ENCODE results near the gene KCNJ6. TPM values are rescaled to one million over a fixed set of nuclear protein-coding genes. Genes with fewer than 3 reads are reported as not detected.
A peak's percentile ranks its signal among the peaks of the same experiment; 100 is the strongest.
"Not testable (repeated sequence)": the region's sequence is repeated elsewhere in the genome, so short reads cannot be mapped to it uniquely, and the experiment has no call there.

KCNJ6 gene
- total and polyA plus RNA-seq, 2 donors from 2014 or later = 0.06 TPM; not detected in 1

- Histone ChIP-seq H3K4me3 (ENCODE audit: low read length in 3 of 3) (no peak overlapping the region), H3K4me1 (ENCODE audit: control insufficient read depth in 2 of 3, insufficient read depth in 2 of 3, low read depth in 1 of 3, low read length in 3 of 3) (no peaks in the 10 kb centered on the region), H3K9ac (ENCODE audit: low read length in 3 of 3) (no peak overlapping the region), H3K27me3 (ENCODE audit: control insufficient read depth, insufficient read depth, low read length) (no peaks in the 10 kb centered on the region), H3K9me3 (ENCODE audit: control insufficient read depth in 2 of 3, insufficient read depth in 1 of 3, low read length in 3 of 3) (no peaks in the 10 kb centered on the region), H3K36me3 (ENCODE audit: control insufficient read depth in 2 of 3, insufficient read depth in 3 of 3, low read length in 3 of 3) (no peaks in the 10 kb centered on the region), H3K27ac (ENCODE audit: low read depth in 2 of 2, low read length in 2 of 2) (no peak overlapping the region)
- no peak for TF ChIP-seq CTCF (IDR thresholded peaks at IDR 0.05; ENCODE audit: borderline replicate concordance, extremely low read depth, insufficient read depth)
- FAIRE-seq (no peak), DNase-seq (no peak)
- intact Hi-C loops (cut with DNase I) = no loop called here
Measured at GRCh38 chr21:37645848-37646247, 270.4 kb downstream of the KCNJ6 start.

GRCh38 chr21:37644636-37645035 is 271.6 kb downstream of the KCNJ6 start:
- intact Hi-C loops (cut with DNase I) = no loop called here
- no peaks in the 10 kb centered on the region for H3K36me3 ChIP-seq (ENCODE audit: control insufficient read depth in 2 of 3, insufficient read depth in 3 of 3, low read length in 3 of 3)
- no peaks in the 10 kb centered on the region for H3K9me3 ChIP-seq (ENCODE audit: control insufficient read depth in 2 of 3, insufficient read depth in 1 of 3, low read length in 3 of 3)
- no peak overlapping the region for H3K27ac ChIP-seq (ENCODE audit: low read depth in 2 of 2, low read length in 2 of 2)
- no peaks in the 10 kb centered on the region for H3K27me3 ChIP-seq (ENCODE audit: control insufficient read depth, insufficient read depth, low read length)
- H3K4me3 ChIP-seq (ENCODE audit: low read length in 3 of 3) = no peak overlapping the region
- no peak overlapping the region for H3K9ac ChIP-seq (ENCODE audit: low read length in 3 of 3)
- H3K4me1 ChIP-seq (ENCODE audit: control insufficient read depth in 2 of 3, insufficient read depth in 2 of 3, low read depth in 1 of 3, low read length in 3 of 3) = no peaks in the 10 kb centered on the region
- FAIRE-seq = no peak
- no peak for TF ChIP-seq CTCF (IDR thresholded peaks at IDR 0.05; ENCODE audit: borderline replicate concordance, extremely low read depth, insufficient read depth)
- DNase-seq = no peak

GRCh38 chr21:37643862-37644261 is 272.4 kb downstream of the KCNJ6 start:
- H3K27me3 ChIP-seq (ENCODE audit: control insufficient read depth, insufficient read depth, low read length); H3K4me3 ChIP-seq (ENCODE audit: low read length in 3 of 3); H3K9me3 ChIP-seq (ENCODE audit: control insufficient read depth in 2 of 3, insufficient read depth in 1 of 3, low read length in 3 of 3); FAIRE-seq; H3K9ac ChIP-seq (ENCODE audit: low read length in 3 of 3); H3K4me1 ChIP-seq (ENCODE audit: control insufficient read depth in 2 of 3, insufficient read depth in 2 of 3, low read depth in 1 of 3, low read length in 3 of 3); H3K27ac ChIP-seq (ENCODE audit: low read depth in 2 of 2, low read length in 2 of 2); intact Hi-C loops (cut with DNase I); H3K36me3 ChIP-seq (ENCODE audit: control insufficient read depth in 2 of 3, insufficient read depth in 3 of 3, low read length in 3 of 3); DNase-seq: not testable (repeated sequence)

GRCh38 chr21:37642493-37642892 is 273.8 kb downstream of the KCNJ6 start:
- H3K9me3 ChIP-seq (ENCODE audit: control insufficient read depth in 2 of 3, insufficient read depth in 1 of 3, low read length in 3 of 3) = no peaks in the 10 kb centered on the region
- H3K27me3 ChIP-seq (ENCODE audit: control insufficient read depth, insufficient read depth, low read length) = no peaks in the 10 kb centered on the region
- no peaks in the 10 kb centered on the region for H3K4me1 ChIP-seq (ENCODE audit: control insufficient read depth in 2 of 3, insufficient read depth in 2 of 3, low read depth in 1 of 3, low read length in 3 of 3)
- H3K27ac ChIP-seq (ENCODE audit: low read depth in 2 of 2, low read length in 2 of 2) = no peak overlapping the region
- FAIRE-seq (no peak), DNase-seq (no peak)
- intact Hi-C loops (cut with DNase I) = no loop called here
- TF ChIP-seq CTCF (IDR thresholded peaks at IDR 0.05; ENCODE audit: borderline replicate concordance, extremely low read depth, insufficient read depth) = peak; percentile 30
- no peak overlapping the region for H3K4me3 ChIP-seq (ENCODE audit: low read length in 3 of 3)
- H3K36me3 ChIP-seq (ENCODE audit: control insufficient read depth in 2 of 3, insufficient read depth in 3 of 3, low read length in 3 of 3) = no peaks in the 10 kb centered on the region
- no peak overlapping the region for H3K9ac ChIP-seq (ENCODE audit: low read length in 3 of 3)

All from kidney (tissue), 14 donors.